Measurements from ENCODE around the gene YIPF5.

- TF ChIP-seq EZH2 (IDR thresholded peaks at IDR 0.05; ENCODE audit: insufficient read depth, poor library complexity, severe bottlenecking) (no peak), EZH2phosphoT487 (IDR thresholded peaks at IDR 0.05; ENCODE audit: insufficient read depth, low read depth) (no peak)
These were observed 2.5 kb downstream of the YIPF5 start for GRCh38 chr5:144167998-144168397.

All from GM23248 (cell line).